Endodermal cell (in vitro differentiated cells): Measurements from ENCODE around the gene TARS1. TPM values are rescaled to one million over a fixed set of nuclear protein-coding genes. Genes with fewer than 3 reads are reported as not detected.

ENCODE experiments used
- DNase-seq: peaks from one replicate; pipeline ENCODE4 v3.0.0-alpha.2; 2017
- H3K27ac ChIP-seq: 2 replicates; pipeline ENCODE4 v1.5.1; 2013; ENCODE audit warnings: mild to moderate bottlenecking, low read depth, low read length, moderate library complexity
- H3K27me3 ChIP-seq: 2 replicates; pipeline ENCODE4 v1.6.1; 2013; ENCODE audit warnings: mild to moderate bottlenecking, low read length, moderate library complexity; ENCODE audit not compliant: insufficient read depth, control insufficient read depth, poor library complexity, severe bottlenecking
- H3K36me3 ChIP-seq: 2 replicates; pipeline ENCODE4 v1.7.0; 2013; ENCODE audit warnings: mild to moderate bottlenecking, low read length, moderate library complexity; ENCODE audit not compliant: control insufficient read depth, insufficient read depth
- H3K4me1 ChIP-seq: one replicate; pipeline ENCODE4 v1.7.0; 2013; ENCODE audit warnings: low read length; ENCODE audit not compliant: control insufficient read depth, insufficient read depth
- H3K4me3 ChIP-seq: 2 replicates; pipeline ENCODE4 v1.5.1; 2013; ENCODE audit warnings: mild to moderate bottlenecking, low read length, moderate library complexity
- H3K9ac ChIP-seq: 2 replicates; pipeline ENCODE4 v1.6.1; 2013; ENCODE audit warnings: mild to moderate bottlenecking, low read length, moderate library complexity; ENCODE audit not compliant: poor library complexity, severe bottlenecking; ENCODE audit errors: extremely low read depth
- H3K9me3 ChIP-seq: 2 replicates; pipeline ENCODE4 v1.6.1; 2013; ENCODE audit warnings: mild to moderate bottlenecking, low read length, moderate library complexity; ENCODE audit not compliant: control insufficient read depth
- H3K27ac Mint-ChIP-seq: 2 replicates; pipeline ENCODE4 v1.8.0; 2020; ENCODE audit warnings: mixed read lengths
- H3K27me3 Mint-ChIP-seq: 2 replicates; pipeline ENCODE4 v1.8.0; 2021; ENCODE audit warnings: mild to moderate bottlenecking, mixed read lengths; ENCODE audit not compliant: insufficient read depth
- H3K36me3 Mint-ChIP-seq: 2 replicates; pipeline ENCODE4 v1.8.0; 2020; ENCODE audit warnings: low read depth, mixed read lengths
- H3K4me1 Mint-ChIP-seq: 2 replicates; pipeline ENCODE4 v1.8.0; 2020; ENCODE audit warnings: mixed read lengths
- H3K4me3 Mint-ChIP-seq: 2 replicates; pipeline ENCODE4 v1.8.0; 2020; ENCODE audit warnings: mild to moderate bottlenecking, moderate library complexity, mixed read lengths
- H3K9me3 Mint-ChIP-seq: 2 replicates; pipeline ENCODE4 v1.8.0; 2020; ENCODE audit warnings: mild to moderate bottlenecking, mixed read lengths
- WGBS, 2 experiments: methylation state at CpG; one replicate each; pipeline versions ENCODE4 v1.1.5 to v1.1.7; 2013; ENCODE audit warnings: missing lambda C conversion rate in 2 of 2, mixed read lengths in 1 of 2; ENCODE audit not compliant: insufficient coverage in 1 of 2, insufficient read length in 1 of 2; 5-methylcytosine and 5-hydroxymethylcytosine counted together
- total RNA-seq, 2 donors: library from RNA; stranded (reverse); fragmentation: NEBNext Ultra II Directional in 1 of 2; extraction: Animal tissue kit (Norgen Biotek cat#: 25700) in 1 of 2; gene quantifications; 2 replicates in 1 of 2; 3 replicates in 1 of 2; pipeline ENCODE4 v1.2.1, GENCODE V29; 2021
- TF ChIP-seq, protein P1 (sequence below): fragments of 200-600 bp; sonication (generic); conservative IDR thresholded peaks from 2 replicates; pipeline ENCODE4 v1.5.0; 2021; ENCODE audit warnings: antibody characterized with exemption, mild to moderate bottlenecking

Gene TARS1
- total RNA-seq, 2 donors from 2014 or later = 143 to 179 TPM

GRCh38 chr5:33488558-33489355, 48.0 kb downstream of the TARS1 start:
- Histone ChIP-seq H3K9me3 (peaks cover 32% of the 10 kb centered on the region), H3K27ac (no peak overlapping the region), H3K4me1 (no peaks in the 10 kb centered on the region), H3K27me3 (no peaks in the 10 kb centered on the region), H3K36me3 (no peaks in the 10 kb centered on the region), H3K9ac (no peak overlapping the region), H3K4me3 (peak overlapping the region; percentile 28)
- DNase-seq = peak; percentile 68
- Mint-ChIP-seq H3K27ac (peak overlapping the region; percentile 49), H3K4me3 (no peak overlapping the region), H3K36me3 (peaks cover 3% of the 10 kb centered on the region), H3K9me3 (peaks cover 14% of the 10 kb centered on the region), H3K27me3 (no peaks in the 10 kb centered on the region), H3K4me1 (peaks cover 24% of the 10 kb centered on the region)
- TF ChIP-seq, protein P1, sequence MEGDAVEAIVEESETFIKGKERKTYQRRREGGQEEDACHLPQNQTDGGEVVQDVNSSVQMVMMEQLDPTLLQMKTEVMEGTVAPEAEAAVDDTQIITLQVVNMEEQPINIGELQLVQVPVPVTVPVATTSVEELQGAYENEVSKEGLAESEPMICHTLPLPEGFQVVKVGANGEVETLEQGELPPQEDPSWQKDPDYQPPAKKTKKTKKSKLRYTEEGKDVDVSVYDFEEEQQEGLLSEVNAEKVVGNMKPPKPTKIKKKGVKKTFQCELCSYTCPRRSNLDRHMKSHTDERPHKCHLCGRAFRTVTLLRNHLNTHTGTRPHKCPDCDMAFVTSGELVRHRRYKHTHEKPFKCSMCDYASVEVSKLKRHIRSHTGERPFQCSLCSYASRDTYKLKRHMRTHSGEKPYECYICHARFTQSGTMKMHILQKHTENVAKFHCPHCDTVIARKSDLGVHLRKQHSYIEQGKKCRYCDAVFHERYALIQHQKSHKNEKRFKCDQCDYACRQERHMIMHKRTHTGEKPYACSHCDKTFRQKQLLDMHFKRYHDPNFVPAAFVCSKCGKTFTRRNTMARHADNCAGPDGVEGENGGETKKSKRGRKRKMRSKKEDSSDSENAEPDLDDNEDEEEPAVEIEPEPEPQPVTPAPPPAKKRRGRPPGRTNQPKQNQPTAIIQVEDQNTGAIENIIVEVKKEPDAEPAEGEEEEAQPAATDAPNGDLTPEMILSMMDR = no peak
- WGBS, 2 experiments = 95 to 100% methylated on average over 7 to 19 of the region's 19 CpGs

DNA sequence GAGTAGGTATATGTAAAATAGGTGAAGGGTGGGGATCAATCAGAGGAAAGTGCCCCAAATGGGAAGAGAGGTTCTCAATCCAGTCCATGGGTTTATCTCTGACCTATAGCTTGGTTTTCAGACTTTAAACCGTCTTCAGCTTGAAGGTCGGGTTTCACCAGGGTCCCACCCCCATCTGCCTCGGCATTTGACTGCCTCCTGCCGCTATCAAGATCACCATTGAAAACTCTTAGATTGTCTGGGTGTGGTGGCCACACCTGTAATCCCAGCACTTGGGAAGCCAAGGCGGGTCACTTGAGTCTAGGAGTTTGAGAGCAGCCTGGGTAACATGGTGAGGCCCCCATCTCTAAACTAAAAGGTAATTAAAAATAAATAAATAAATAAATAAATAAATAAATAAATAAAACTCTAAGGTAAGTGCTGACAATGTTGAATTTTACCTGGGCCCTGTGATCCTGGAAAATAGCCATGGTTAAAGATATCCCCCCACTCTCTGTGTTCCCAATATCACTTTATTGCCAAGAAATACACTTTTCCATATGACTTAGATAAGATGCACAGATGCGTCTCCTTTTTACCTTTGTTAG, 48.8 kb downstream of the TARS1 start:
- no peaks in the 10 kb centered on the region for H3K36me3 ChIP-seq
- Mint-ChIP-seq H3K27me3 (no peaks in the 10 kb centered on the region), H3K9me3 (peaks cover 14% of the 10 kb centered on the region), H3K4me1 (peaks cover 23% of the 10 kb centered on the region), H3K4me3 (no peak overlapping the region), H3K36me3 (peaks cover 3% of the 10 kb centered on the region), H3K27ac (no peak overlapping the region)
- H3K27me3 ChIP-seq = no peaks in the 10 kb centered on the region
- DNase-seq = peak; percentile 69
- peaks cover 32% of the 10 kb centered on the region for H3K9me3 ChIP-seq
- TF ChIP-seq, protein P1 = no peak
- H3K4me3 ChIP-seq = peak overlapping the region; percentile 28
- H3K27ac ChIP-seq = no peak overlapping the region
- no peak overlapping the region for H3K9ac ChIP-seq
- 78 to 96% methylated on average over 5 to 6 of the region's 6 CpGs for WGBS, 2 experiments
- H3K4me1 ChIP-seq = no peaks in the 10 kb centered on the region

DNA sequence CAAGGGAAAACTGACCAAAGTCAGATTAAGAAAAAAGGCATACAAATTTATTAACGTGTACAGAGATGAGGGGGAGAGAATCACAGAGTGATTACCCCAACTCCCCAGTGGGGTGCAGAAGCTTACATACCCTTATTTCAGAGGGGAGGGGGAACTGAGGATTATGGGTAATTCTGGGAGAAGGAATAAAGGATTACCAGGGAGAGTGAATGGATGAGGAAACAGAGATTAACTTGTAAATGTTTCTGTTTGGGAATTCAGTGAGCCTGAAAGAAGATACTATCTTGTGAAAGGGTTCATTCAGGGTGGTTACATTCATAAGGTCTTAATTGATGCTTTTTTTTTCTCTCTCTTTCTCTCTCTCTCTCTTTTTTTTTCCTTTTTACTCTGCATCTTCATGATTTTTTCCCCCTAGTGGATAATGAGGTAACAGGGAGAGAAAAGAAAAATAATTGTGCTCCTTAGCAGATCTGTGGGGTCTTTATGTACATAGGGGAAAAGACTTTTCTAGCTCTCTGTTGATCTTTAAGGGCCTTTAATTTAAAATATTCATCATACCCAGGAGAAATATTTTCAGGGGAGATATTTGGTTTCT, 49.4 kb downstream of the TARS1 start:
- WGBS, 2 experiments = 89 to 100% methylated on average over 1 of the region's 1 CpG
- H3K4me3 ChIP-seq = peak overlapping the region; percentile 24
- H3K9me3 ChIP-seq = peaks cover 32% of the 10 kb centered on the region
- H3K27me3 ChIP-seq = no peaks in the 10 kb centered on the region
- Mint-ChIP-seq H3K27me3 (no peaks in the 10 kb centered on the region), H3K4me3 (no peak overlapping the region), H3K9me3 (peaks cover 14% of the 10 kb centered on the region), H3K27ac (peak overlapping the region; percentile 13), H3K4me1 (peaks cover 21% of the 10 kb centered on the region), H3K36me3 (peaks cover 3% of the 10 kb centered on the region)
- TF ChIP-seq, protein P1 = peak; percentile 52
- no peak overlapping the region for H3K9ac ChIP-seq
- no peaks in the 10 kb centered on the region for H3K4me1 ChIP-seq
- no peak for DNase-seq
- no peaks in the 10 kb centered on the region for H3K36me3 ChIP-seq
- H3K27ac ChIP-seq = no peak overlapping the region
